HCT116 (cell line): ENCODE measurements around the gene SHANK2.

Experiments used
- CTCF ChIP-seq, 3 experiments: fragments of 200-600 bp in 1 of 3; sonication (generic) in 1 of 3; IDR thresholded peaks in 2 of 3; conservative IDR thresholded peaks in 1 of 3; 2 replicates each; pipeline ENCODE4 v1.5.1; 2012 to 2017; ENCODE audit warnings: low read depth in 2 of 3, low read length in 2 of 3, antibody characterized with exemption in 1 of 3, borderline replicate concordance in 1 of 3, control low read depth in 1 of 3, mild to moderate bottlenecking in 1 of 3, mixed read lengths in 1 of 3, mixed run types in 1 of 3, moderate library complexity in 1 of 3; ENCODE audit not compliant: insufficient read depth in 1 of 3
- ELF1 ChIP-seq: IDR thresholded peaks from 2 replicates; pipeline ENCODE4 v1.6.1; 2012; ENCODE audit warnings: low read depth, borderline replicate concordance
- EZH2 ChIP-seq: fragments of 200-600 bp; sonication (generic); IDR thresholded peaks from 2 replicates; pipeline ENCODE4 v1.6.1; 2017; ENCODE audit warnings: antibody characterized with exemption, mixed run types
- EZH2phosphoT487 ChIP-seq: fragments of 200-600 bp; IDR thresholded peaks from 2 replicates; pipeline ENCODE4 v1.6.1; 2018; ENCODE audit warnings: antibody characterized with exemption, borderline replicate concordance
- MAX ChIP-seq: IDR thresholded peaks from 2 replicates; pipeline ENCODE4 v1.6.1; 2012
- POLR2A ChIP-seq: IDR thresholded peaks from 2 replicates; pipeline ENCODE4 v1.7.0; 2011; ENCODE audit warnings: borderline replicate concordance; ENCODE audit not compliant: insufficient read depth, insufficient read length; ENCODE audit errors: extremely low read depth
- POLR2AphosphoS5 ChIP-seq: IDR thresholded peaks from 2 replicates; pipeline ENCODE4 v1.6.1; 2011; ENCODE audit warnings: mild to moderate bottlenecking, low read depth, low read length, moderate library complexity
- RAD21 ChIP-seq: IDR thresholded peaks from 2 replicates; pipeline ENCODE4 v1.6.1; 2012; ENCODE audit warnings: low read depth, mild to moderate bottlenecking
- TCF7L2 ChIP-seq: IDR thresholded peaks from 2 replicates; pipeline ENCODE4 v1.7.0; 2011; ENCODE audit warnings: borderline replicate concordance, inconsistent platforms; ENCODE audit not compliant: insufficient read depth, insufficient read length; ENCODE audit errors: extremely low read depth

- TF ChIP-seq RAD21: no peak
- no peak for TF ChIP-seq CTCF (IDR thresholded peaks at IDR 0.05 in 2 of 3, conservative IDR thresholded peaks at IDR 0.05 in 1 of 3; ENCODE audit: borderline replicate concordance in 1 of 3, insufficient read depth in 1 of 3, low read depth in 2 of 3, low read length in 2 of 3)
- no peak for TF ChIP-seq MAX
- no peak for TF ChIP-seq POLR2A
- no peak for TF ChIP-seq TCF7L2
- TF ChIP-seq POLR2AphosphoS5: no peak
- no peak for TF ChIP-seq EZH2phosphoT487
- TF ChIP-seq ELF1: no peak
- TF ChIP-seq EZH2: no peak
These were observed 44.8 kb downstream of the SHANK2 start for GRCh38 chr11:71207563-71207962.
